ENCODE measurements around the gene ACTN4.
"Not testable (repeated sequence)": the region's sequence is repeated elsewhere in the genome, so short reads cannot be mapped to it uniquely, and the experiment has no call there.

ACTN4 gene

GRCh38 chr19:38647368-38647965, at the start of gene ACTN4:
Gene ACTN4 (plus strand): TSS chr19:38647649. CDS start chr19:38647746, 97 bp downstream.
- DNase-seq (ENCODE audit: low read depth): peak; percentile 92

DNA sequence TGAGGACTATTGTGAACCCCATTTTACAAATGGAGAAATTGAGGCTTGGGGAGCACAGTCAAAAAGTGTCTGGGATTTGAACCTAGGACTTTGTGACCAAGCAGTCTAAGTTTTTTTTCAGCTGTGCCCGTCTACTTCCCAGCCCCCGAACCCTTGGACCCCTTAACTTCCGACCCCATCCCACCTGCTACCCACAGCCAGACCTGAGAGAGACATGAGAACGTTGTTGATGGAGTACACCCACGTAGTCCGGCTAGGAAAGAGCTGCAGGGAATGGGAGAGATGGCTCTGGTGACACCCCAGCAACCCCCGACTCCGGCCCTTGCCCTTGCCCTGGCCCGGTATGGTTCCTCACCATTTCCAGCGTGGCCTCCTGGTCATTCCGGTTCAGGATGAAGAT, 47.7 kb upstream of the ACTN4 start:
- DNase-seq (ENCODE audit: low read depth): no peak

DNA sequence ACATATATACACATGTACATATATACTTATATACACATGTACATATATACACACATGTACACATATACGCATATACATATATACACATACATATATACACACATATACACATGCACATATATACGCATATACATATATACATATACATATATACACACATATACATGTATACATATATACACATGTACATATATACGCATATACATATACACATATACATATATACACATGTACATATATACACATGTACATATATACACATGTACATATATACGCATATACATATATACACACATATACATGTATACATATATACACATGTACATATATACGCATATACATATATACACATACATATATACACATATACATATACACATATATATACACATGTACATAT, 44.6 kb upstream of the ACTN4 start:
- DNase-seq (ENCODE audit: low read depth): not testable (repeated sequence)

DNA sequence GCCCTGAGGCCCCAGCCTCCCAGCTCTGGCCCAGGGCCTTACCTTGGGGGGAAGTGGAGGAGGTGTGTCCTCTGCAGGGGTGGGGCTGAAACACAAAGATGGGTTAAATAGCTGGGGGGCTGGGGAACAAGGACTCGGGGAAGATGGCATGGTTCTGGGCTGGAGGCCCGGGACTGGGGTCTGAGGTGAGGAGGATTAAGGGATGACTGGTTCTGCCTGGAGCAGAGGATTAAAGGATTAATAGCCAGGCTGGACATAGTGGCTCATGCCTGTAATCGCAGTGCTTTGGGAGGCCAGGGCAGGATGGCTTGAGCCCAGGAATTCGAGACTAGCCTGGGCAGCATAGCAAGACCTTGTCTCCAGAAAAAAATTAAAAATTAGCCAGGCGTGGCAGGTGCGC, 41.3 kb upstream of the ACTN4 start:
- DNase-seq (ENCODE audit: low read depth): no peak

GRCh38 chr19:38614289-38614688, 33.2 kb upstream of the ACTN4 start:
- DNase-seq (ENCODE audit: low read depth): no peak

- DNase-seq (ENCODE audit: low read depth): no peak
Measured at GRCh38 chr19:38615007-38615581, 32.4 kb upstream of the ACTN4 start.

DNA sequence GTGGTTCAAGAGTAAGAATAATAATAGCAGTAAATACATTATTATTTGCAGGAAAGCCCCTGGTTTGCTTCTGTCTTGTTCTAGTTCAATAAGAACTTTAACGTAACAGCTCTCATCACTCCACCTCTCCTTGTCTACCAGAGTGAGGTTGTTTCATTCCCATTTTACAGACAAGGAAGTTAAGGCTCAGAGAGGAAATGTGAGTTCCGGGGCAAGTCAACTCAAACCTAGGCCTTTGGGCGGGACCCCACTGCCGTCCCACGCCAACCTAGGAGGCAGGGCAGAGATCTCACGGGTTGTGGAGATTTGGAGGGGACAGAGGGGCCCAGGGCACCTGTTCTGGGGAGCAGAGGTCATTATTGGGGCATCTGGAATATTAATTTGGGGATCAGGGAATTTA, 31.2 kb upstream of the ACTN4 start:
- no peak for DNase-seq (ENCODE audit: low read depth)

DNA sequence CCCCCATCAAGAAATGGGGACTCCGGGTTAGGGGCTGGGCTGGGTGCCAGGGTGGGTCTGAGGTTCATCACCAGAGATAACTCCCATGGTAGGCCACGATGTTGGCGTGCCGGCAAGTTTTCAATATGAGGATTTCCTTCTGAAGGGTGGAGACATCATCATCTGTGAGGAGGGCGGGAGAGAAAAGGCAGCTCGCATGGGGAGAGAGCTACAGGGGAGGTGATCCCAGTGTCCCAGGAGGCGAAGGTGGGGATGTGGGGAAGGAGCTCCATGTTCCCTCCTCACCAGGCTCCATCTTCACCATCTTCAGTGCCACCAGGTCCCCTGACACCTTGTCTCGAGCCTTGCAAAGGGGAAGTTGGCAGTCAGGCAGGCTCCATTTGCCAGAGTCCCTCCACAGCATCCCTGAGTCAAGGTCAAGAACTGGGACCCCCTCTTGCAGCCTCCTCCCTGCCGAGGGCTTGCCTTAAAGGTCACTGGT, 30.1 kb upstream of the ACTN4 start:
- no peak for DNase-seq (ENCODE audit: low read depth)

DNA sequence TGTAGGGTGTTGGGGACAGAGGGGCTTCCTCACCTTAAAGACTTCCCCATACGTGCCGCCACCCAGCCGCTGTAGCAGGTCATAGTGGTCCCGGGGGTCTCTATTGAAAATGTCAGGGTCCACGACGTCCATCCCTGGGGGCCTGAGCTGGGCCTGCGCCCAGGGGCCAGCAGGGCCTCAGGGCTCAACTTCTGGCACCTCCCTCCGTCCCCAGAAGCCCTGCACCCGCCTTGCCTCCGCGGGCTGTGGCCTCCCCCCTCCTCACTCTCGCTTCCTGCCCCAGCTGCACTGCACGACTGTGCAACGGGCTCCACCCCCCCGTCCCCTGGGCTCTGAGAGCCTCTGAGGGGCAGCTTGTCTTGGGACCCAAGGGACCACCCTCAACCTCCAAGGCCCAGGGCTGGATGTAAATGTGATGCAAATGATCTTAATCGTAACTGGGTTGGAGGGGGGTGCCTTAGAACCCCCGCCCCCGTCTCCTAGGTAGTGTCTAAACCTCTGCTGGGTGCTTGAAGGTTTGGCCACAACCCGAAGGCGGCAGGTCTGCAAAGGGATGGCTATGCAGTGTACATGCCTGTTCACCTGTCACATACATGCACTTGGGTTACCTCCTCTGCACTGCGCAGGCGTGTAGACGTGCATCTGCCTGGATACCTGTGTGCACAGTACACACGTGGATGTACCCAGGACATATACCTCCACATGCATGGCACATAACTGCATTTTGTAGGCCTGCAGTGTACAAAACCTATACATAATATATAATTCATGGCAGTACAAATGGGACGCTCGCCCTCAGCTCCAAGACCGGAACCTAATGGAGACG, 29.5 kb upstream of the ACTN4 start, which contains the start of gene MAP4K1:
MAP4K1 (minus strand) TSS at position 190 of the 826 bp plus-strand sequence; CDS start at position 132, 58 bp downstream.
- no peak for DNase-seq (ENCODE audit: low read depth)

- DNase-seq (ENCODE audit: low read depth): peak; percentile 97
Measured at GRCh38 chr19:38618590-38619360, 28.7 kb upstream of the ACTN4 start, which contains the start of gene EIF3K. Gene EIF3K (plus strand): TSS chr19:38619188. CDS start chr19:38619269, 81 bp downstream.

- DNase-seq (ENCODE audit: low read depth): no peak
Measured at GRCh38 chr19:38619361-38620174, 27.9 kb upstream of the ACTN4 start.

GRCh38 chr19:38624822-38625221, 22.6 kb upstream of the ACTN4 start:
- no peak for DNase-seq (ENCODE audit: low read depth)

DNA sequence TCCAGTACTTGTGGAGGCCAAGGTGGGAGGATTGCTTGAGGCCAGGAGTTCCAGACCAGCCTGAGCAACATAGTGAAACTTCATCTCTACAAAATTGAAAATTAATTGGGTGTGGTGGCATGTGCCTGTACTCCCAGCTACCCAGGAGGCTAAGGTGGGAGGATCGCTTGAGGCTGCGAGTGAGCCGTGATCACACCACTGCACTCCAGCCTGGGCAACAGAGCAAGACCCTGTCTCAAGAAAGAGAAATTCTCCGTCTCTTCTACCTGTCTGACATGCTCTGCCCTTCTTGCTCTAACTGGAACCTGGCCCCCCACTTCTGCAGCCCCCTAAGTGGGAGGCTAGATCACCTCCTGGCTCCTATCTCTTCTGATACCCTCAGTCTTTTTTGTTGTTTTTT, 21.0 kb upstream of the ACTN4 start:
- DNase-seq (ENCODE audit: low read depth): no peak

- DNase-seq (ENCODE audit: low read depth): no peak
Measured at GRCh38 chr19:38629568-38629967, 17.9 kb upstream of the ACTN4 start.

DNA sequence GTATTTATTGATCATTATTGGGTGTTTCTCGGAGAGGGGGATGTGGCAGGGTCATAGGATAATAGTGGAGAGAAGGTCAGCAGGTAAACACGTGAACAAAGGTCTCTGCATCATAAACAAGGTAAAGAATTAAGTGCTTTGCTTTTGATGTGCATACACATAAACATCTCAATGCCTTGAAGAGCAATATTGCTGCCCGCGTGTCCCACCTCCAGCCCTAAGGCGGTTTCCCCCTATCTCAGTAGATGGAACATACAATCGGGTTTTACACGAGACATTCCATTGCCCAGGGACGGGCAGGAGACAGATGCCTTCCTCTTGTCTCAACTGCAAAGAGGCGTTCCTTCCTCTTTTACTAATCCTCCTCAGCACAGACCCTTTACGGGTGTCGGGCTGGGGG, 16.1 kb upstream of the ACTN4 start:
- DNase-seq (ENCODE audit: low read depth): not testable (repeated sequence)

DNA sequence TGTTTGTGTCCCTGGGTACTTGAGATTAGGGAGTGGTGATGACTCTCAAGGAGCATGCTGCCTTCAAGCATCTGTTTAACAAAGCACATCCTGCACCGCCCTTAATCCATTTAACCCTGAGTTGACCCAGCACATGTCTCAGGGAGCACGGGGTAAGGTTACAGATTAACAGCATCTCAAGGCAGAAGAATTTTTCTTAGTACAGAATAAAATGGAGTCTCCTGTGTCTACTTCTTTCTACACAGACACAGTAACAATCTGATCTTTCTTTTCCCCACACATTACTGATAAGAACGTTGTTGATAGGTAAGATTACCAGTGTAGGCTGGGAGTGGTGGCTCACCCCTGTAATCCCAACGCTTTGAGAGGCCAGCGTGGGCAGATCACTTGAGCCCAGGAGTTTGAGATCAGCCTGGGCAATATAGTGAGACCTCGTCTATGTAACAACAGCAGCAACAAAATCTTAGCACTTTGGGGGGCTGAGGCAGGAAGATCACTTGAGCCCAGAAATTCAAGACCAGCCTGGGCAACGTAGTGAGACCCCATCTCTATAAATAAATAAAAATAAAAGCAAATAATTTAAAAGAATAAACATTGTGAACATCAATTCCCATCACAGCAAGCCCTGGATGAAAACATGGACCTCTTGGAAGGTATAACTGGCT, 15.5 kb upstream of the ACTN4 start:
- not testable (repeated sequence) for DNase-seq (ENCODE audit: low read depth)

DNA sequence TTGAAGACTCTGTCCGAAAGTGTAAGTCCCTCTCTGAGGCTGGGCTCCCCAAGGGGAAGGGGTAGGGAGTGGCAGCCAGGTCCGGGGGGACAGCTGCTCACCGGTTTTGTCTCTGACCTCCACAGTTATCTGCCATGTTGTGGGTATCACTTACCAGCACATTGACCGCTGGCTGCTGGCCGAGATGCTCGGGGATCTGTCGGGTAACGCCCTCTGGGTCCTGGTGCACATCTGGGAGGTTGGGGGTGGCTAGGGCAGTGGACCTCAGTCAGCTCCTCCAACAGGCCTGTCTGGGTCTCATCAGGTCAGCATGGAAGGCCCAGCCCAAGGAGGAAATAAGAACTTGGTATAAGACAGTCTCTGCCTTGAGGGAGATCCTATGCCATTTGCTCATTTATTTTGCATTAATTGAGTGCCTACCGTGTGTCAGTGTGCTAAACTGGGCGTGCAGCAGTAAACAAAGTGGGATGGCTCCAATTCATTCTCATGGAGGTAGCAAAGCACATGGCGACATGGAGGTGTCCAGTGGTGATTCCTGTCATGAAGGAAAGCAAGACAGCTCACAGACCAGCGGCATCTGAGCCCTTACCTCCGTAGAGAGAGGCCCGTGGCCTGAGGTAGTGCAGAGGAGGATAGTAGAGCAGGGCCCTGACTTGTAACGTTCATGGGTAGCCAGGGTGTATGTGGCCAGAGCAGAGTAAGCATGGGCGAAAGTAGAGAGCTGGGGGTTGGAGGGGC, 14.8 kb upstream of the ACTN4 start:
- no peak for DNase-seq (ENCODE audit: low read depth)

GRCh38 chr19:38634757-38635482, 12.5 kb upstream of the ACTN4 start:
- DNase-seq (ENCODE audit: low read depth): peak; percentile 41

Measured in stromal cell of bone marrow (primary cell).